Cardiac fibroblast (primary cell): ENCODE results near the gene CHCHD6.
A peak's percentile ranks its signal among the peaks of the same experiment; 100 is the strongest.

ENCODE experiments used
- DNase-seq, 2 donors: peaks; one replicate each; pipeline versions ENCODE4 v3.0.0 to v3.0.0-alpha.2; 2010; ENCODE audit warnings: low read depth in 2 of 2
- H3K4me3 ChIP-seq, 2 donors: replicated peaks in 1 of 2; 1 replicate in 1 of 2; 2 replicates in 1 of 2; pipeline ENCODE4 v1.5.1; 2011; ENCODE audit warnings: low read depth in 2 of 2, low read length in 2 of 2, mild to moderate bottlenecking in 2 of 2, moderate library complexity in 1 of 2
- TF ChIP-seq, protein P1 (sequence below): IDR thresholded peaks from one replicate; pipeline ENCODE4 v1.5.1; 2011; ENCODE audit warnings: low read depth, mild to moderate bottlenecking, low read length, inconsistent platforms

Gene CHCHD6

DNA sequence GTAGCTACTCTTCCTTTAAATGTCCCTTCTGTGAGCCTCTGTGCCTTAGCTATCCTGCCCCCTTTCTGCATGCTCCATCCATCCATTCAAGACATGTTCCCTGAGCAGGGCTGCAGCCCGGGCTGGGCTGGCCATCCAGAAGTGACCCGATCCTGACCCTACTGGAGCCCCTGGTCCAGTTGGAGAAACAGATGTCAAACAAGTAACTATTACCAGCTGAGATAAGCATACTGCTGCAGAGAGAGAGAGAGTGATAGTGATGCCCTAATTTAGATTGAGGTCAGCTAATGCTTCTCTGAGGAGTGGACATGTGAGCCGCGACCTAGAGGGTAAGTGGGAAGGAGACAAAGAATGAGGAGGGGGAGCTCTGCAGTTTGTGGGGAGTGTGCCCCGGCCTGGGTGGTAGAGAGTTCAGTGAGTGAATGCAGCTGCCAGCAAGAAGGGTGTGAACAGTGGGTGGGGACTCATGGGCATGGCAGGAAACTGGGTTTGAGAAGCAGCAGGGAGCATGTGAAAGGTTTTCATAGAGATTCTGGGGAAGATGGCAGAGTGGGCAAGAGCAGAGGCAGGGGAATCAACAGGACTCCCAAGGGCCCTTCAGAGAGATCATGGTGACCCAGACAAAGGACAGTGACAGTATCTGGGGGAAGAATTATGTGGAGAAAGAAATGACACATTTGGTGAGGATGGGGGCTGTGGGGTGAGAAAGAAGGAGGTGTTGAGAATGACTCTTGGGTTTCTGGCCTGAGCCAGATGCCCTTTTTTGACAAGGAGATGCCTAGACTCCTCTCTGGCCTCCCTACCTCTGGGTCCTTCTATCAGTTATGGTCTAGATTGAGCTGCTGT is 44.9 kb downstream of the CHCHD6 start:
- H3K4me3 ChIP-seq = no peak overlapping the region
- DNase-seq = no peak
- TF ChIP-seq, protein P1, sequence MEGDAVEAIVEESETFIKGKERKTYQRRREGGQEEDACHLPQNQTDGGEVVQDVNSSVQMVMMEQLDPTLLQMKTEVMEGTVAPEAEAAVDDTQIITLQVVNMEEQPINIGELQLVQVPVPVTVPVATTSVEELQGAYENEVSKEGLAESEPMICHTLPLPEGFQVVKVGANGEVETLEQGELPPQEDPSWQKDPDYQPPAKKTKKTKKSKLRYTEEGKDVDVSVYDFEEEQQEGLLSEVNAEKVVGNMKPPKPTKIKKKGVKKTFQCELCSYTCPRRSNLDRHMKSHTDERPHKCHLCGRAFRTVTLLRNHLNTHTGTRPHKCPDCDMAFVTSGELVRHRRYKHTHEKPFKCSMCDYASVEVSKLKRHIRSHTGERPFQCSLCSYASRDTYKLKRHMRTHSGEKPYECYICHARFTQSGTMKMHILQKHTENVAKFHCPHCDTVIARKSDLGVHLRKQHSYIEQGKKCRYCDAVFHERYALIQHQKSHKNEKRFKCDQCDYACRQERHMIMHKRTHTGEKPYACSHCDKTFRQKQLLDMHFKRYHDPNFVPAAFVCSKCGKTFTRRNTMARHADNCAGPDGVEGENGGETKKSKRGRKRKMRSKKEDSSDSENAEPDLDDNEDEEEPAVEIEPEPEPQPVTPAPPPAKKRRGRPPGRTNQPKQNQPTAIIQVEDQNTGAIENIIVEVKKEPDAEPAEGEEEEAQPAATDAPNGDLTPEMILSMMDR = no peak

DNA sequence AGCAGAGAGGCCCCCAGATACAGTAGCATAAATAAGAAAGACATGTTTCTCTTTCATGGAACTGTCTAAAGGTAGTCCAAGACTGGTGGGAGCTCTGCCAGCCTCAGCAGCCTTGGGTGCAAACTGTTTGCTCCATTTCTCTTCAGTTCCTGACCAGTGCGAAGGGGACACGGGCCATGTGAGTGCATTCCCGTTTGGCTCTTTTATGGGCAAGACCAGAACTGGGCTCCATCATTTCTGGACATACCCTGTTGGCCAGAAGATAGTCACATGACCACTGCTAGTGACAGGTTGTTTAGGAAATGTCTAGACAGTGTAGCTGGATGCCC is 45.5 kb downstream of the CHCHD6 start:
- TF ChIP-seq, protein P1 = no peak
- DNase-seq = no peak
- no peak overlapping the region for H3K4me3 ChIP-seq

DNA sequence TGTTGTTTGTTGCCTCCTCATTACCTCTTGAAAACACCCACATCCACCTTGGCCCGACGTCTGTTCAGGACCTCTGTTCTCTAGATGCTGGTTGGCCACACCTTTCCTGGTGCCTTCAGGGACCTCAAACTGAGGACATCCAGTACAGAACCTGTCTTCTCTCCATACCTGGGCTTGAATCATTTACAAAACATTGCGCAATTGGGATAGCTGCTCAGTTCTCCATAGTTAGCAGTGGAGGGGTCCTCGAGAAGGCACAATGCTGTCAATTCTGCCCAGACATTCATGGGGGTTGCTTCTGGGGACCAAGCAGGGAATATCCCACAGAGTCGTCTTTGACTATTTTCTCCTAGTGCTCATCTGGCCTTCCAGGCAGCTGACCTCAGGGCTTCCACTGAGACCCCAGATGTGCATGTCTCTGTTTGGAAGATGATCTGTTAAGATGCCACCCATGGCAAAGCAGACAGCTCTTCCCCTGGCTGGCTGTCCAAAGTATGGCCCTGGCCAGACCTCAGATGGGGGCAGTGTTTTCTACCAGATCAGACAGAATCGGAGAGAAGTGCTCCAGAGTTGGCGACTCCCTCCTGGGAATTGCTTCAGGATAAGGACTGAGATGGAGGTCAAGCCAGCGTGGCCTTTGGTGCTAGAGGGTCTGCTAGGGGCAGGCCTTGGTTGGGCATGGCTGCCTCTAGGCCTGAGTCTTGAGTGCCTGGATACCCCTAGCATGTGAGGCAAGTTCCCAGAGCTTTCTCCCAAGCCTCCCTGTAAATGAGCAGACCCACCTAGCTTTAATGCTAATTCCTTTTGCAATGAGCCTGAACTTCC is 46.1 kb downstream of the CHCHD6 start:
- no peak for DNase-seq
- H3K4me3 ChIP-seq = no peak overlapping the region
- TF ChIP-seq, protein P1 = no peak

DNA sequence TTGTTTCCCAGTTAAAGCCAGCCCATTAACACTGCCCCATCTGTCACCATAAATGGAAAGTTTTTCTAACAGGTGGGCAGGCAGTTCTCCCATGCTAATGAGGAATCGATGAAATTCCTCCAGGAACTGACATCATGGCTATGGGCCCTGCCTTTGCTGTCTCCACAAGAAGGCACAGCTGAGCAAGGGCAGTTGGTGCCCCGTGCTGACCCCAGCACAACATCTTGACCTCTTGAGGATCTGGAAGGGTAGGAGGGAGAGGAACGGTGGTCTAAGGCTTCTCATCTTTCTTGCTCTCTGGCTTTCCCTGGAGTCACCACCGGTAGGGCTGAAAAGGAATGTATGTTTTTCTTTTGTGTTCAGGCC is 46.7 kb downstream of the CHCHD6 start:
- TF ChIP-seq, protein P1 = no peak
- no peak for DNase-seq
- H3K4me3 ChIP-seq = no peak overlapping the region

DNA sequence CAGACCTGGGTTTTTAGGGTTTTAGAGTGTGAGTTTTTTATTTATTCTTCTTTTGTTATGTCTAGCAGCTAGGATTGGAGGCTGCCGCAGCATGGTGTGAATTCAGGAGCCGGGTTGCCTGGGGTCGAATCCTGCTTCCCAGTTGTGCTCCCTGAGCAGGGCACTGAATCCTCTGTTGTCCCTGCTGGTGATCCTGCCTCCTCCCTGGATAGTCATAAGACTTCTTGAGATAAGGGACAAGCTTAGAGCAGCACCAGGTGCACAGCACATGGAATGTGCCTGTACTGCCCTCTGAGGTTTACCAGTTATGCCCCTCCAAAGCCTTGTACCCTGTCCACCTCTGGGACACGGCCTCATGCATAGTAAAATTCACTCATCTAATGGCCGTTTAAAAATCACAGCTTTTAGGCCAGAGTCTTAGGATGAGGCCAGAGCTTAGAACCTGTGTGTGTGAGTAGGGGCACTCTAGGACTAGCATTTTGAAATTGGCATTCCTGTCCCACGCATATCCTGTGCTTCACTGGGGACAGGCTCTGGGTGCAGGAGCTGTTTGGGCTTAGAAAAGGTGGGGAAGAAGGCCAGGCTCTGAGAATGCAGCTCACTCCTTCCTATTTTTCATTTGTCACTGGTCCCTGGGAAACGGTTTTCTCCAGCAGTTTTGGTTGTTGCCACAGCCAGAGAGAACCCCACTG is 47.7 kb downstream of the CHCHD6 start:
- TF ChIP-seq, protein P1 = no peak
- no peak overlapping the region for H3K4me3 ChIP-seq
- no peak for DNase-seq

DNA sequence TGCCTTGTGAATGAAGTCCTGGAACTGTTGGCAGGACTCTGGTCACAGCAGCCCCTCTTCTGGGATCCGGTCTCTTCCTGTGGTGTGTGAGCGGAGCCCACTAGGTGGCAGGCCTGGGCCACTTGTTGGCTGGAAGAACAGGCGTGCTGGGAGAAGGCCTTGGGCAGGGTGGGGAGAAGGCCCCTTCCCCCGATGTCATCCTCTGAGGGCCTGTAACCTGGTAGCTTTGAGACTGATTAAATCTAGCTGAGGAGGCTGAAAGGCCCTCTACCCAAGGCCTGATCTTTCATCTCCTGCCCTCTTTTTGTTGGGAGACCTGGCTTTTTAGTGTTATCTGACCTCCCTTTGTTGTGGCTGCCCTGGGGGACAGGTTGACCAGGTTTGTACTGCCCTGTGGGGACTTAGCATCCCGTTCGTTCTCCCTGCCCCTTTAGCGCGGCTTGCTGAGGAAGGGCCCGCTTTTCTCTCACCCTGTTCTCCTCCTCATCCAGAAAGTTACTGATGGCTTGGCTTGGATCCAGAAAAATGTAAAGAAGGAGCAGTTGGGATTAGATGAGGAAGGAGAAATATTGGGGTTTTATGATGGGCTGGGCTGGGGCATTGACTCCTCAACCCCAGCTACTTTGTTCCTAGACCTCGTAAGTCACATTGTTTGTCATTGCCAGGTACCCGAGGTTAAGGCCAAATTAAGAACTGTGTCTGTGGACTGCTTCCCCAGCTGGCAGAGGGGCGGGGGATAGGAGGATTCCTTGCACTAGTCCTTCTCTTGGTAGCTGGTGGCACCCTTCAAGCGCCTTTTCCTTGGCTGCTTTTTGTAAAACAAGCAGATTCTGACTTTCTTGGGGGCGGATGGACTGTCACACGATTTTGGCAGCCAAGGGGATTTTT is 48.5 kb downstream of the CHCHD6 start:
- no peak overlapping the region for H3K4me3 ChIP-seq
- DNase-seq = peak; percentile 82 to 83
- TF ChIP-seq, protein P1 = peak; percentile 95
